Fibroblast of gingiva (primary cell): ENCODE measurements around the gene KAZALD1.

Experiments
- DNase-seq: peaks from one replicate; pipeline ENCODE4 v3.0.0-alpha.2; 2011; ENCODE audit warnings: low read depth

The KAZALD1 gene

DNA sequence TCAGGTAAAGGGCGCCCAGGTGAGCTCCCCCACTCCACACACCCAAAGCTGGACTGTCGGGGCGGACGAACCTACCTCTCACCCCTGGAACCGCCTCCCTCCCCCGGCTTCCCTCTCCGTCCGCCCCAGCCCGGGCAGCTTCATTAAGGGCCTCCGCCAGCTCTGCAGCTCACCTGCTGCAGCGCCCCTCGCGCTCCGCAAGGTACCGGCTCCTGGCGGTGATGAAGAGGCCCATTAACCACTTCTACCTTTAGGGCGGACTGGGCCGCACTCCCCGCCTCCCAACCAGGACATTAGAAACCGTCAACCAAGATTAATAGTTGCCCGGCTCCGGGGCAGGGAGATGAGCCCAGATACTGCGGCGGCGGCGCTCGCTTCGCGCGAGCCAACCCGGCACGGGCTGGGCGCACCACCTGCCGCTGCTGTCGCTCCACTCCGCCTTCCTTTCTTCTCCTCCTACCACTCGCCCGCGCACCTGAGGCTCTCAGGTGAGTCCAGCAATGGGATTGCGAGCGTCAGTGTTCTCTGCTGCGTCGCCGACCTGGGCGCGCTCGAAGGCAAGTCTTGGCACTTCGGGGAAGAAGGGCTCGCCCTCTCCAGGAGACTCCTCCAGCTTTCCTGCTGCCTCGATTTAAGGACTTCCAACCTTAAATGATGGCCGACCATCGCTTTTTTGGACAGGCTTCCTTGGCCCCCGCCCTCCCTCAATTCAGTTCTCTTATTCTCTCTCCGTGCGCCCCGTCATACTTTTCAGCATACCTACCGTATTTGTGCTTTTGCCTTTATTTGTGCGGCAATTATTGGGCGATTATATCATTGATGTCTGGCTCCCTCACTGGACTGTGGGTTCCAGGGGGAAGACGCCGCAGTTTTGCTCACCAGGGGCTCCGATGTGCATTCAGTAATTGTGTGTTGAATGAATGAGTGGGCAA lies 13.6 kb upstream of the KAZALD1 start:
- no peak for DNase-seq

DNA sequence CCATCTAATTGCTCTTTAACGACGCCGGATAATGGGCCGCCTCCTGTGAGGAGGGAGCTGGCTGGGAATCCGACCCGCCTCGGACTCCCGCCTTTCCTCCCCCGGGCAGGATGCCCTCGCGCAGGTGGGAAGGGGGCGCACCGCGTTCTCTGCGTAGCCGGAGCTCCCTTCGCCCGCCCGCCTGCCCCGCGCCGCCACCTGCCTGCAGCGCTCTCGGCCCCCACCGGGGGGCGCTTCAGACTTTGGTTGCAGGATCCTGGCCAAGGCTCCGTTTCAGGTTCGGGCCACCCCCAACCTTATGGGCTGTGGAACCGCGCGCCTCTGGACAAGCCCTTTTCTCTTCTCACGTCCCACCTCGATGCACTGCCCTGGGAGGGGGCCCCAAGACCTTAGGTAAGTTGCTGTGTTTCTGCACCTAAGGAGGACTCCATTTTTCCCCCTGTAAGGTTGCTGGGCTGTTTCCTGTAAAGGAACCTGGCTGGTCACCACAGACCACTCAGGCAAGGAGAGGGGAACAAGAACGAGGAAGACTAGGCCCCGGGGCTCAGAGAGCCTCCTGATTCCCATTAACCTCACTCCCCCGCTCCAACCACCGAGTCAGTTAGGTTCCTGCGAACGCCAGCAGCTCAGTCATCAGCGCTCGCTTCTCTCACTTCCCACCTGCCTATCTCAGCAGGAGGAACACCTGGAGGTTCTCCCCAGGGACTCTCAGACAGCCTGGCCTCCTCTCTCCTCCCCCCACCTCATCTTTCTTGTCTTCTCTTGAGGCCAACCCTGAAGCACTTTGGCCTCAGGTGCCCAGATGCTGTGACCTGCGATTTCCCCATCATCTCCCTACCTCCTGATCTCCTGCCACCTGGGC lies 11.3 kb upstream of the KAZALD1 start:
- no peak for DNase-seq

DNA sequence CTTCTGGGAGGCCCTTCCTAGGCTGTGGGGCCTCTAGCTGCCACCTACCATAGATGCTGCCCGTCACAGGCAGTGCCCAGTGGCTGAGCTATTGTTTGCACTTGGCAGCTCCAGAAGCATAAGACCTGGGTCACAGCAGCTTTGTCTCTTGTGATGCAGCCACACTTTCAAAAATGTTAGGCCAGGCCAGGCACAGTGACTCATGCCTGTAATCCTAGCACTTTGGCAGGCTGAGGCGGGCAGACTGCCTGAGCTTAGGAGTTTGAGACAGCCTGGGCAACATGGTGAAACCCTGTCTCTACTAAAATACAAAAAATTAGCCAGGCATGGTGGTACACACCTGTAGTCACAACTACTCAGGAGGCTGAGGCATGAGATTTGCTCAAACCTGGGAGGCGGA lies 9.5 kb upstream of the KAZALD1 start:
- DNase-seq, result peak; percentile 90

DNA sequence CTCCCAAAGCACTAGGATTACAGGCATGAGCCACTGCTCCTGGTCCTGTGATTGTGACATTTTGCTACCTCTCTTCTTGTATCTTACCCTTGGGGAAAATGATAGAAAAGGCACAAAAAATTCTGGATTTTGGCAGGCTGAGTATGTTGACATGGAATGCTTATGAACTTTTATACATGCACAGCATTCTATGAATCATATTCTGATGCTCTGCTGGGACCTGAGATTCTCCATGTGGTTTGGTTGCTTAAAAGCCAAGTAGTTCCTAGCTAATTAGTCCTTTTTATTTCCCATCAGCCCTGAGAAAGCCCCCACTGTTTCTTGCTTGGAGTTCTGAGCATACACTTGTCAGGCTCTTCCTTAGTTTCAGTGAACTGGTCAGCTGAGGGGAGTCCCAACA lies 8.3 kb upstream of the KAZALD1 start:
- peak; percentile 67 for DNase-seq

DNA sequence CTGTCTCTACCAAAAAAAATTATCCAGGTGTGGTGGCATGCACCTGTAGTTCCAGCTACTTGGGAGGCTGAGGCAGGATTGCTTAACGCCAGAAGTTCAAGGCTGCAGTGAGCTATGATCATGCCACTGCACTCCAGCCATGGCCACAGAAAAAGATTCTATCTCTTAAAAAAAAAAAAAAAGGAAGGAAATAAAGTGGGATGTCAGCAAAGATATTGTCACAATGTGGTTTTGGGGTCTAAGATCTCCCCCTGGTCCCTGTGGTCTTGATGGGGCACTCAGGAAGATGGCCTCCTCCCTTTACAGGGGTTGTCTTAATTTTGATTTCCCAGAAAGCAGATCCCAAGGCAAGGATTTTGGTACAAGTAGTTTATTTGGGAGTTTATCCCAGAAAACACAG lies 7.4 kb upstream of the KAZALD1 start:
- no peak for DNase-seq

DNA sequence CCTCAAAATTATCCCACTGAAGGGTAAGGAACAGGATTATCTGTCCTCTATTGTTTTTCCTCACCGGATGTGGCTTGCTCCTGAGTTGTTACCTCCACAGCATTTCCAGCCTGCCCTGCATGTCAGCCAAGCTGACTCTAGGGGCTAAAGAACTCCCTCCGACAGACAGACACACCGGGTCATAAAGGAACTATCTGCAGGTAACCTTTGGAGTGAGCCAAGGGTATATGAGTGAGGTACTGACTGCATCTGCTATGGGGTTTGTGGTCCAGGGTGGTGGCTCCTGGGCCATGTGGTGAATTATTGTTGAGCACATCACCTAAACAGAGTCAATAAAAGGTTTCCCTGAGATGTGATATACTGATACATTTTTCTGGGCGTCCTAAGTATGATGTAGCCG lies 6.9 kb upstream of the KAZALD1 start:
- DNase-seq, result no peak

DNA sequence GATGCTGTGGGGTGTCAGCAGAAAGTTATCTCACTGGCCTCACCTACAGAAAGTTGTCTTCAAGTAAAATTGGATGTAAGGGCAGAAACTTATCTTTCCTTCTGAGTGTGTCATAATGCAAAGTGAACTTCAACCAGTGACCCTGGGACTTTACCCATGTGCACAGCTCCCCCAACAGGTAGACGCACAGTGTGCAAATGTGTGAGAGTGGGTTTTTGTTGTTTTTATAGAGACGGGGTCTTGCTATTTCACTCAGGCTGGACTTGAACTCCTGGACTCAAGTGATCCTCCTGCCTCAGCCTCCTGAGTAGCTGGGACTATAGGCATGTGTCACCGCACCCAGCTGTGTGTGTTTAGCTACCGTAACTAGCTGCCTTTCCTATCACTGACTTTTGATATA lies 6.4 kb upstream of the KAZALD1 start:
- no peak for DNase-seq

DNA sequence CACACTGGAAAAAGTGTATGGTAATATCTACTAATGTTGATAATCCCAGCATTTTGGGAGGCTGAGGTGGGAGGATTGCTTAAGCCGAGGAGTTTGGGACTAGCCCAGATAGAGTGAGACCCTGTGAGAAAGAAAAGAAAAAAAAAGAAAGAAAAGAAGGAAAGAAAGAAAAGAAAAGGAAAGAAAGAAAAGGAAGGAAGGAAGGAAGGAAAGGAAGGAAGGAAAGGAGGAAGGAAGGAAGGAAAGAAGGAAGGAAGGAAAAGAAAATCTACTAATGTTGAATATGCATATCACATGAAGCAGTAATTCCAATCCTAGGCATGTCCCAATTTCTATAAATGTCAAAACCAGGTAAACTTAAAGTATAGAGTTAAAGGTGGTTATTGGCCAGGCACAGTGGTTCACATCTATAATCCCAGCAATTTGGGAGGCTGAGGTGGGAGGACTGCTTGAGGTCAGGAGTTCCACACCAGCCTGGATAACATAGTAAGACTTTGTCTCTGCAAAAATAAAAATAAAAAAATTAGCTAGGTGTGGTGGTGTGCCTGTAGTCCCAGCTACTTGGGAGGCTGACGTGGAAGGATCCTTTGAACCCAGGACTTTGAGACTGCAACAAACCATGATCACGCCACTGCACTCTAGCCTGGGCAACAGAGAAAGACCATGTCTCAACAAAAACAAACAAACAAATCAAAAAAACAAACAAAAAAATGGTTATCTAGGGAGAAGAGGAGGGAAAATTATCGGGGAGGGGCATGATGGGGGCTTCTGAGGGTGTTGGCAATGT lies 5.2 kb upstream of the KAZALD1 start:
- no peak for DNase-seq

DNA sequence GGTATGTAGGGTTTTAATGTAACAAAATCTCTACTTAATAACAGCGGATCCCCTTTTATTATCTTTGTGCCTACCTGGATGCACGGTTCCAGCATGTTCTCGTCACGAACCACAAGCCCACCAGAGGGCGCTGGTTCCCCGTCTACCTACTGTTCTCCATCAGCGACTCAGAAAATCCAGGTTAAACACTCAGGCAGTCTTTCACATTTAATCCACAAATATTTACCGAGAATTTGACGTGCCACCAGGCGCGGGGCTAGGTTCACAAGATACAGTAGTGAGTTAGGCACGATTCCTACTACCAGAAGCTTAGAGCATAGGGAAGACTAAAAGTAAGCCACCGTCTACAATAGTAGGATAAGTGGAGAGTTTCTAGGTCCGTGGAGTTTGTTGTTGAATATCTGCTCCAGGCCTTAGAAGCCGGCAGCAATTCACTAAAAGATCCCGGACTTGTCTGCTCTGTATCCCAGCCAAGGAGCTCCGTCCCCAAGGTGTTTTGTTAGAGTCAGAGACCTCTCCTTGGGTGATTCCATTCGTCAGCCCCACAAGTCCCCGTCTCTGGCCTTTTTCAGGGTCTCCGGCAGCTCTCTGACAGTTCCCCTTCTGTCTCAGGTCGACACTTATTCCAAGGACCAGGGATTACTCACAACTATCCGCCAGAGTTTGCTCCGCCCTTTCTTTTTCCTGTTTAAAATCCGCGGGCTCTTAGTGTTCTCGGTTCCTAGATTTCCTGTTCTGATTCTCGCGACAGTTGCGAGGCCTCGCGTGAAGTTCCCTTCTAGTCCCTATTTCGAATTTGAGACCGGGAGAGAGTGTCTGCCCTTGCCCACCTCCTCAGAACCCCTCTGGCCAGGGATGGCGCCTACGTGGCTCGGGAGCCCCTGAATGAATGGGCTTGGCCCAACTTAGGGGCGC lies 1.5 kb upstream of the KAZALD1 start:
- peak; percentile 89 for DNase-seq

DNA sequence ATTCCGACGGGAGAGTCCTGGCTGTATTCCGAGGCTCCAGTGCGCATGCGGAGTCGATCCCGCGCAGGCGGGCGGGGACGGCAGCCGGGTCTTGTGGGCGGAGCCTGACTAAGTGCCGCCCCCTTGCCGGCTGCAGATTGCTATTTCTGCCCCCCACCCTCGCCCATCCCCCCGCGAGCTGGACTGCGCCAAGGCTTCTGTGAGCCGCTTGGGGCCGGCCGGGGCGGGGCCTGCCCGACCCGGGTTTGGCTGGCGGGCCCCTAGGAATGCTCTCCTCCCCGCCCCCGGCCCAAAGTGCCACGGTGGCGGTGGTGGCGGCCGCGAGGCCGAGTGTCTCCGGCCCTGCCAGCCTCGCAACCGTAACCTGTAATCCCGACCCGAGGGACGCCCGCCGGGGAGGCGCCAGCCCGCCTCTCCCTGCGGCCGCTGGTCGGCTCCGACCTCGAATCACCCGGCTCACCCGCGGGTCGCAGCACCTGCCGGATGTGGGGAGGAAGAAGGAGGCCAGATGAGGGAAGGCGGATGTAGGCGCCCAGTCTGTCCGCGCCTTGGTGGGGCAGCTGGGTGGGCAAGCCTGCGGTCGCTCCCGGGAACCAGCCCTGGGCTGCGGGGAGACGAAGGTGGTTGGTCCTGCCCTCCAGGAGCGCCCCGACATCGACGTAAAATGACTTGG lies 702 bp upstream of the KAZALD1 start:
- peak; percentile 92 for DNase-seq

DNA sequence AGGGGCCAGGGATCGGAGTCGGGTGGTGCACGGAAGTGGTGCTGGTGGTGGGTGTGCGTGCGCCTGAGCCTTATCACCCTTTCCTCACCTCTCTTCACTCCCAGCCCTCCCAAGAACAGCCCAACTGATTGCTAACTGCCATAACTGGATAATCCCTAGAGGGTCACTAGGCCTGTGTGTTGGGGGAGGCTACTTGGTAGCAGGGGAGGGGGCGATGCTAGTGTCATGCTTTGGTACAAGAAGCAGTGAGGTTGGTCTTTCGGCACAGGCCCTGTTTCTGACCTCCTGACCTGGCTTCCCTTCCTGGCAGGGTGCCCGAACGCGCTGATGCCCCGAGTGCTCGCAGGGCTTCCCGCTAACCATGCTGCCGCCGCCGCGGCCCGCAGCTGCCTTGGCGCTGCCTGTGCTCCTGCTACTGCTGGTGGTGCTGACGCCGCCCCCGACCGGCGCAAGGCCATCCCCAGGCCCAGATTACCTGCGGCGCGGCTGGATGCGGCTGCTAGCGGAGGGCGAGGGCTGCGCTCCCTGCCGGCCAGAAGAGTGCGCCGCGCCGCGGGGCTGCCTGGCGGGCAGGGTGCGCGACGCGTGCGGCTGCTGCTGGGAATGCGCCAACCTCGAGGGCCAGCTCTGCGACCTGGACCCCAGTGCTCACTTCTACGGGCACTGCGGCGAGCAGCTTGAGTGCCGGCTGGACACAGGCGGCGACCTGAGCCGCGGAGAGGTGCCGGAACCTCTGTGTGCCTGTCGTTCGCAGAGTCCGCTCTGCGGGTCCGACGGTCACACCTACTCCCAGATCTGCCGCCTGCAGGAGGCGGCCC lies 652 bp downstream of the KAZALD1 start:
- DNase-seq, result peak; percentile 38

DNA sequence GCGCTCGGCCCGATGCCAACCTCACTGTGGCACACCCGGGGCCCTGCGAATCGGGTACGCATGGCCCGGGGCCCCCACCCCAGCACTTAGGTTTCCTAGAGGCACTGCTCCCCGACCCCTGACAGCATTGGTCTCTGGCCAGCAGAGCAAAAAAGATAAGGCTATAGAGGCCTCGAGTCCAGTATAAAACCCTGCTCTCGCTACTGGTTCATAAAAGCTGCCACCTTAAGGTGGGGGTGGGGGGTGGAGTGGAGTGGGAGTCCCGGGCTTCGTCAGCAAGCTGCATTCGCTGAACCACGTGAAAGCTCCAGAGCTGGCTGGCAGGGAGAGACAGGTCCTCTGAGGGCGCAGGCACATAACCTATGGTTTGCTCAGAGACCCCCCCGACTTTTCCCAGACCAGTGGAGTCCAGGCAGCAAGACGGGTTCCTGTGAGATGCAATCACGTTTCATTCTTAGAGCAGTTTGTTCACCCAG lies 1.3 kb downstream of the KAZALD1 start:
- DNase-seq, result no peak

DNA sequence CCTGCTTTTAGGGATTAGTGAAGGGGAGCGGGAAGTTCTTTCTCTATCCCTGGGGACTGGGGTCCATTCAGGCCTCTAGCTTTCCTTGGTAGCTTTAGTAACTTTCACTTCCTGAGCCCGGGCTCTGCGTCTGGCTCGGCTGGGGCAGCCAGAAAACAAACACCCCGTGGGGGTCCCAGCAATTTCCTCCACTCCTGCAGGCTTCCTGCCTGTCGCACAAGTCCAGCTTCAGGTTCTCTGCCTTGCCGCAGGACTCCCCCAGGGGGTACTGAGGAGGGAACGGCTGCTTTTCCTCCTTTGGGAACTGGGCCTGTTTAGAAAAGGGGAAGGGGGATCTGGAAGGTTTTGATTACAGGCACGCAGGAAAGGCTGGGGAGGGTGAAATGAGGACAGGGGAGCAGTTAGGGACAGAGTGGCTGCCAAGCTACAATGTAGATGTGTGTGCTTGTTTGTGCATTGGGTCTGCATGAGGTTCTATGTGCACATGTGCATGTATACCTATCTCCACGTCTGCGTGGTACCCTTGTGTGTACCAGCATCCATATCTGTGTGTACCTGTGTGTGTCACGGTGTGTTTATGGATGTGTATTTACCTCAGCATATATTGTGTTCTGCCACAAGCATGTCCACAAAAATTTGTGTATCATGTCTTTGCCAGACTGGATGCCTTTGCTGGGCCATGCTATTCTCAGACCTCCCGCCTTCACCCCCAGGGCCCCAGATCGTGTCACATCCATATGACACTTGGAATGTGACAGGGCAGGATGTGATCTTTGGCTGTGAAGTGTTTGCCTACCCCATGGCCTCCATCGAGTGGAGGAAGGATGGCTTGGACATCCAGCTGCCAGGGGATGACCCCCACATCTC lies 2.0 kb downstream of the KAZALD1 start:
- no peak for DNase-seq

DNA sequence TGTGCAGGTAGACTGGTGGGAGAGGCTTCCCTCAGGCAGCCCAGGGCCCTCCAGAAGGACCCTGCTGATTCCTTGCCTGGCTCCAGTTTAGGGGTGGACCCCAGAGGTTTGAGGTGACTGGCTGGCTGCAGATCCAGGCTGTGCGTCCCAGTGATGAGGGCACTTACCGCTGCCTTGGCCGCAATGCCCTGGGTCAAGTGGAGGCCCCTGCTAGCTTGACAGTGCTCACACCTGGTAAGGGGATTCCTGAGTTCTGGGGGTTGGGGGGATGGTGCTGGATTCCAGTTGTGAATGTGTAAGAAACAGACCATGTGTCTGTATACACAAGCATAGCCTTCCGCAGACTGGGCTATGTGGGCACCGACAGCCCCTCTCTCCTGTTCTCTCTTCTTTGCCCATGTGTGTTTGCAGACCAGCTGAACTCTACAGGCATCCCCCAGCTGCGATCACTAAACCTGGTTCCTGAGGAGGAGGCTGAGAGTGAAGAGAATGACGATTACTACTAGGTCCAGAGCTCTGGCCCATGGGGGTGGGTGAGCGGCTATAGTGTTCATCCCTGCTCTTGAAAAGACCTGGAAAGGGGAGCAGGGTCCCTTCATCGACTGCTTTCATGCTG lies 2.7 kb downstream of the KAZALD1 start:
- DNase-seq, result no peak

DNA sequence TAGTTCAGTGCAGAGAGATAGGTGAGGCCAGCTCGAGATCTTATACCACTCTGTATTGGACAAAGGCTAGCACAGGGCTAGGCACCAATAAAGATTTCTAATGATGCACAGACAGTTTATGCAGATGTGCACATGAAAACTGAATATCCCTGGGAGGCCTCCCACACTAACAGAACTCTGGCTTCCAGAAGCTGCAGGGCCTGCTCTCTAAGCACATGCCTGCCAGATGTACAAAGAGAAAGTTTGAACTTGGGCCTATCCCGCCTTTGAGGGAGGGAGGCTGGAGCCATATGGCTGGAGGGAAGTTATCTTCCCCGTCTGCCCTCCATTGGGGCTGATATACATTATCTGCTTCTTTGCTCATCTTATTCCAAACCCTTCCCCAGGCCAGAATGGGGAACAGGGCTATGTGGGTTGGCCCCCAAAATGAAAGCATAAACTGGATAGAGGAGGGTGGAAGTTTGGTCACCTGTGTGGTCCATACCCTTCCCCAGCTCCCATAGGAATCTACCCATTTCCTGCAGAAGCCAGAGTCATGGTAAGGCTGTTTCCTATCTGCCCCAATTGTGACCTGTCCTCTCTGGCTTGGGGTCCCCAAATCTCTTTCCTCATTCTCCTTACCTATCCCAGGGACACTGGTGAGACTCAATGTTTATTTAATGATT lies 3.8 kb downstream of the KAZALD1 start:
- peak; percentile 67 for DNase-seq

DNA sequence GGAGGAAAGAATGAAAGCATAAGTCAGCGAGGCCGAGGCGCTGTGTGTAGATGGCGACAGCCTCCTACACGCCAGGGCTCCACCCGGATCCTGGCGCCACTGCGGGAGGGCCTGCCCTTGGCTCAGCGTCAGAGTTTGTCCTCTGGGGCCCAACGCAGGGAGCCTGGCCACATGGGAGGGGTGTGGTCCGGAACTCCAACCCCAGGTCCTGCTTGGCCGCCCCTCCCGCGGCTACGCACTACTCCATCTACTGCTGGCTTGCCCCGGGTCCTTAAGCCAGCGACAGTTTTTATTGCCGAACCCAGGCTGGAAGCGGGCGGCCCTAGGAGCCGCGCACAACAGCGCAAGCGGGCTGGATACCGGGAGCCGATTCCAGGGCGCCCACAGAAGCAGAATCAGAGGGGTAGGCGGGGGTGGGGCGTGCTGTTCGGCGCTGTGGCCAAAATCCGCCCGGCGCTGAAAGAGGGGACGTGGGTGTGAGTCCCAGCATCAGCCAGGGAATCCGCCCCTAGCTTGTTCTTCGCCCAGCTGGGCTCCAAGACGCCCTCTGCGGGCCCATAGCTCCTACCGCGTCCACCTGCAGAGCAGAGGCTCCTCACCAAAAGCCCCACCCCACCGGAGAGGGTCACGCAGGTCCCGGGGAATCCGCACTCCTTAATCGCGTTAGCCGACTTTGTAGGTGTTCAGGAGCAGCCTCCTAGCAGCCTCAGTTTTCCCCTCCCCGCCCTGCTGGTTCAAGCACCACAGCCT lies 4.5 kb downstream of the KAZALD1 start:
- DNase-seq, result peak; percentile 72

DNA sequence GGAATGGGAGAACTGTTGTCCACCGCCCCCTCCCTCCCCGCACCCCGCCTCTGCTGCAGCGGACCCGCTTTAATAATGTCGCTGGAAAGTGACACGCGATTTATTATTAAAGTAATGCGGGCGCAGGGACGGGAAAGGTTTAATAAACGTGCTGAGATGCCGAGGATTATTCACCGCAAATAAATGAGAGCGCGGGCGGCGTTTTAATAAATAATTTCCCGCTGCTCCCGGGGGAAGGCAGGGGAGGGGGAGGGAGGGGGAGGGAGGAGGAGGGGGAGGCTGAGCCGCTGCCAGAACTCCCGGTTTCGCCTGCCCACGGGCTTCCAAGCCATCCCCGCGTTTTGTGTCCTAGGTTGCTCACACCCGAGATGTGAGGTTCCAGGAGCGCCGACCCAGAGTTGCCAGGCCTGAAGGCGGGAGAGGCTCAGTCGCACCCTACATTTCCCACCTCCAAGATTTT lies 5.1 kb downstream of the KAZALD1 start:
- no peak for DNase-seq
